Astrocyte of the cerebellum (primary cell): ENCODE measurements around the gene LRRC4C.

ENCODE experiments used
- DNase-seq: peaks from one replicate; pipeline ENCODE4 v3.0.0-alpha.2; 2011; ENCODE audit warnings: low read depth
- H3K4me3 ChIP-seq: 2 replicates; pipeline ENCODE4 v1.5.1; 2011; ENCODE audit warnings: mild to moderate bottlenecking, low read depth, low read length, moderate library complexity
- CTCF ChIP-seq: IDR thresholded peaks from 2 replicates; pipeline ENCODE4 v1.5.1; 2012; ENCODE audit warnings: low read length, low read depth, moderate library complexity, mild to moderate bottlenecking; ENCODE audit errors: missing control alignments
- in situ Hi-C: cut with HindIII; loops from 2 replicates; pipeline ENCODE4 v1.10.0; 2017; ENCODE audit warnings: low sequenced_read_pairs

Gene LRRC4C

GRCh38 chr11:40118026-40118425, 1341.4 kb downstream of the LRRC4C start:
- H3K4me3 ChIP-seq, result no peak overlapping the region
- TF ChIP-seq CTCF, result no peak
- no peak for DNase-seq
- in situ Hi-C loops, result no loop called here

GRCh38 chr11:40104941-40105550, 1354.4 kb downstream of the LRRC4C start:
- in situ Hi-C loops, result no loop called here
- no peak for TF ChIP-seq CTCF
- H3K4me3 ChIP-seq, result no peak overlapping the region
- DNase-seq, result no peak

- DNase-seq, result no peak
- H3K4me3 ChIP-seq, result no peak overlapping the region
- TF ChIP-seq CTCF, result no peak
- in situ Hi-C loops, result no loop called here
Observed at GRCh38 chr11:40100781-40101180, 1358.7 kb downstream of the LRRC4C start.

- in situ Hi-C loops, result no loop called here
- TF ChIP-seq CTCF, result no peak
- H3K4me3 ChIP-seq, result no peak overlapping the region
Observed at GRCh38 chr11:40100162-40100553, 1359.3 kb downstream of the LRRC4C start.

GRCh38 chr11:40099426-40100161, 1359.9 kb downstream of the LRRC4C start:
- in situ Hi-C loops, result no loop called here
- no peak for TF ChIP-seq CTCF
- H3K4me3 ChIP-seq, result no peak overlapping the region
- DNase-seq, result no peak

More at GRCh38 chr11:40100162-40100553, 1359.3 kb downstream of the LRRC4C start:
- DNase-seq, result no peak

GRCh38 chr11:40095446-40095845, 1364.0 kb downstream of the LRRC4C start:
- in situ Hi-C loops, result no loop called here

More at GRCh38 chr11:40095446-40095845, 1364.0 kb downstream of the LRRC4C start:
- DNase-seq, result no peak
- H3K4me3 ChIP-seq, result no peak overlapping the region
- no peak for TF ChIP-seq CTCF
